SK-N-MC (cell line): ENCODE data around the gene DUSP14.

Source experiments
- DNase-seq: peaks from one replicate; pipeline ENCODE4 v3.0.0-alpha.2; 2011; ENCODE audit warnings: low read depth, low spot score
- H3K27ac ChIP-seq: fragments of 200-600 bp; sonication (generic); 2 replicates; pipeline ENCODE4 v1.5.1; 2016; ENCODE audit warnings: mixed run types
- H3K36me3 ChIP-seq: fragments of 200-600 bp; sonication (generic); 2 replicates; pipeline ENCODE4 v1.6.1; 2017; ENCODE audit warnings: antibody characterized with exemption, low read length, mixed read lengths; ENCODE audit not compliant: insufficient read depth
- H3K4me3 ChIP-seq: fragments of 200-600 bp; sonication (generic); 2 replicates; pipeline ENCODE4 v1.5.1; 2016
- H3K9ac ChIP-seq: fragments of 200-600 bp; sonication (generic); 2 replicates; pipeline ENCODE4 v1.8.0; 2017; ENCODE audit warnings: mixed run types, mixed read lengths; ENCODE audit not compliant: insufficient read length
- H3K9me3 ChIP-seq: fragments of 200-600 bp; sonication (generic); 2 replicates; pipeline ENCODE4 v1.6.1; 2017; ENCODE audit warnings: low read depth, mild to moderate bottlenecking, antibody characterized with exemption, low read length, moderate library complexity, mixed read lengths
- EZH2 ChIP-seq: fragments of 200-600 bp; sonication (generic); IDR thresholded peaks from one replicate; pipeline ENCODE4 v1.6.1; 2017; ENCODE audit warnings: antibody characterized with exemption
- FOXP2 ChIP-seq: optimal IDR thresholded peaks from 2 replicates; pipeline ENCODE3; 2011; ENCODE audit warnings: mild to moderate bottlenecking, moderate library complexity; ENCODE audit not compliant: insufficient read depth; ENCODE audit errors: extremely low read length, control extremely low read depth
- POLR2AphosphoS5 ChIP-seq: IDR thresholded peaks from 2 replicates; pipeline ENCODE4 v1.6.1; 2012; ENCODE audit warnings: mild to moderate bottlenecking, low read depth, low read length, borderline replicate concordance

Gene DUSP14

DNA sequence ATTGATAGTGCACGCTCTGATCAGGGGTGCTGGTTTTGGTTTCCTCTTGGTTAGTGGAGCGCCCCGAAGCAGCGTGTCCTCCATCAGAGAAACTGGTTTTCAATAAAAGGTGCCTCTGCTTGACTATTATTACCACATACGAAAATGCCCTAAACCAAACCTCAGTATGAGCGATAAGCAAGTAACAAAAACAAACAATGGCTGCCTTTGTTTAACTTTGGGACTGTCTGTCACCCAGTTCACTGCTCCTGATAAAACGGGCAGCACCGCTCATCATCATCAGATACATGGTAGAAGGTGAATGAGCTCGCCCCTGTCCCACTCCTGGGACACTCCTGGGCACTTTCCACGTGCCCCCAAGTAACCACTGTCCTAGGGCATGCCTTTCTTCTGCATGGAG is 24.0 kb downstream of the DUSP14 start:
- no peak for DNase-seq
- H3K4me3 ChIP-seq, result no peak overlapping the region
- no peak overlapping the region; the same call in 1 of the 2 replicates for H3K27ac ChIP-seq
- no peak overlapping the region for H3K9ac ChIP-seq
- no peaks in the 10 kb centered on the region for H3K9me3 ChIP-seq
- peaks cover 40% of the 10 kb centered on the region; the same call in 1 of the 2 replicates for H3K36me3 ChIP-seq
- TF ChIP-seq FOXP2 (no peak), EZH2 (no peak), POLR2AphosphoS5 (no peak)

DNA sequence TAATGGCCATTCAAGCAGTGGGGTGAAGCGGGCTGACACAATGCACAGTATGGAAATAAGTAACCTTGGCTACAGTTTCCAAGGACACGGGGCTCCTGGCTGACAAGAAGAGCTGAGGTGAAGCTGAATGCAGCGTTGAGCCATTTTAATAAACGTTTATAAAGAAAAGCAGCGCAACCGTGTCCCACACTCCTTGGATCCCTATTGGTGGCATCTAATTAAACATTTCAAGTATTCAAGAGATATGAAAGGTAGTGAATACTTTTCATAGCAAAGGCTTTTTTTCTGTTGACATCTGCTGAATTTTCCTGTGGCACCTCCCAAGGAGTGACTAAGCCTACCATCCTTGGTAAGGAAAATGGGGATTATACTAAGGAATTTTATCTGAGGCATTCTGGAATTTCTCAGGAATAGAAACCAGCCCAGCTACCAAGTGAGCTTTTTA is 26.5 kb downstream of the DUSP14 start:
- peaks cover 49% of the 10 kb centered on the region; the same call in 1 of the 2 replicates for H3K36me3 ChIP-seq
- DNase-seq, result no peak

DNA sequence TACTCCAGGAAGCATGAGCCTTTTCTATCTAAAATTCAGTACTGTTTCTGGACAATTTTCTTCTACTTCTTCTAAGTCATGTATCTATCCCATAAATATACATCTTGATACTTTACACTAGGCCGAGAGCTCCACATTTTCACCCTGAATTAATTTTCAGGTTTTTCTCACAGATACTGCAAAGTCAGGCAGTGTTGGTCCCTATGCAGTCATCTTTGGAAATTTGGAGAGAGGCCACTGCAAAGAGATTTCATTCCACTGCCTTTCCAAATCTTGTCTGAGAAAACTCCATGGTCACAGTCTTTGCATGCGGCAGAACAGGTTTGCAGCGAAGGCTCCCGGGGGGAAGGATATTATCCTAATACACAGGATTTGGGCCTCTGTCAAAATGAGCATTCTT is 28.2 kb downstream of the DUSP14 start:
- H3K4me3 ChIP-seq, result no peak overlapping the region

More for the DNA sequence above, 26.5 kb downstream of the DUSP14 start:
- TF ChIP-seq FOXP2 (no peak), POLR2AphosphoS5 (no peak), EZH2 (no peak)
- Histone ChIP-seq H3K27ac (no peak overlapping the region), H3K9me3 (no peaks in the 10 kb centered on the region), H3K4me3 (no peak overlapping the region), H3K9ac (no peak overlapping the region)

DNA sequence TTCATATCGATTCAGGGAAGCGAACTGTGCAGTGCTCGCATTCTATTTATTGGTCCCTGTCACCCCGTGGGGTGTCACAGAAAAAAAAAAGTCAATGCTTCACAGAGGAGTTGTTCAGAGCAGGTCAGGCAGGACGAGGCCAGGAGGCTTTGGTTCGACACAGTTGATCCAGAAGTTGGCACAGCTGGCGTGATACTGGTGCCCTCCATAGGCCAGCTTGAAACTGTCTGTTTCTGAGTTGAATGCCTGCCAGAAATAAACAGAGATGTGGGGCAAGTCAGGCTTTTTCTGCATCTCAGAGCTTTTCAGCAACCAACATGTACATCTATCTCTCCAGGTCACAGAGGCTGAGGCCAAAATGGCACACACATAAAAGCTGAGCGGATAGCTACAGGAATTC is 29.1 kb downstream of the DUSP14 start:
- TF ChIP-seq POLR2AphosphoS5 (no peak), FOXP2 (no peak), EZH2 (no peak)
- H3K9ac ChIP-seq, result no peak overlapping the region
- H3K9me3 ChIP-seq, result no peaks in the 10 kb centered on the region
- DNase-seq, result no peak
- H3K36me3 ChIP-seq, result peaks cover 40% of the 10 kb centered on the region; the same call in 1 of the 2 replicates
- no peak overlapping the region for H3K27ac ChIP-seq
- no peak overlapping the region for H3K4me3 ChIP-seq

More for the DNA sequence above, 28.2 kb downstream of the DUSP14 start:
- Histone ChIP-seq H3K36me3 (peaks cover 40% of the 10 kb centered on the region; the same call in 1 of the 2 replicates), H3K27ac (no peak overlapping the region), H3K9me3 (no peaks in the 10 kb centered on the region), H3K9ac (no peak overlapping the region)
- no peak for DNase-seq
- no peak for TF ChIP-seq EZH2

DNA sequence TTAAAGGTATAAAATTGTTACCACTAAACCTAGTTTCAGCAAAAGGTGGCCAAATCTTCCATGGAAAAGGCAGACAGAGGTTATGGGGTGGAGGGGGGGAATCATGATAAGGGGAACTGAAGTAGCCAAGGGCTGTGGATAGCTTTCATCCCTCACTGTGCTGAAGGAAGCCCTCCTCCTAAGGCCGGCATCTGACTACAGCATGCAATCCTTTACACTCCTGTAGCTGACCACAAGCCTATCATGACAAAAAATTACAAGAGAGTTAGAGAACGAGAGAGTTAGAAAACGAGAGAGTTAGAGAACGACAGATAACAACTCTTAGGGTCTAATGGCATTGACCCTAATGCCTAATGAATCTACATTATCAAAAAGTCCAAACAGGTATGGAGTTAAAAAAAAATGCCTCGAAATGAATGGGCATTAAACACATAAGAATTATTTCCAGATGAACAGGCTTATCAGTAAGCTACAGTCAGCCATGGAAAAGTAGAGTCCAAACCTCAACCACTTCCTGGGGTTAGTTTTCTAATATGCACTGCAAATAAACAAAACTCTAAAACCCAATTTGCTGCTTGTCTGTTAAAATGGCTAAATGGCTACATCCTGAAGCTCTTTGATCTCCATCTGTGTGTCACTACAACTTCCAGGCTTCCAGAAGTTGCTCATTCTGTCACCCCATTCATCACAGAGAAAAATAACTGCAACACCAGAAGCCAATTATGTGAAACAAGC is 29.7 kb downstream of the DUSP14 start:
- Histone ChIP-seq H3K27ac (0 out of 2 replicates have a peak overlapping the region, but pooled peaks have one; percentile 31), H3K36me3 (peaks cover 43% of the 10 kb centered on the region)
- DNase-seq, result no peak

DNA sequence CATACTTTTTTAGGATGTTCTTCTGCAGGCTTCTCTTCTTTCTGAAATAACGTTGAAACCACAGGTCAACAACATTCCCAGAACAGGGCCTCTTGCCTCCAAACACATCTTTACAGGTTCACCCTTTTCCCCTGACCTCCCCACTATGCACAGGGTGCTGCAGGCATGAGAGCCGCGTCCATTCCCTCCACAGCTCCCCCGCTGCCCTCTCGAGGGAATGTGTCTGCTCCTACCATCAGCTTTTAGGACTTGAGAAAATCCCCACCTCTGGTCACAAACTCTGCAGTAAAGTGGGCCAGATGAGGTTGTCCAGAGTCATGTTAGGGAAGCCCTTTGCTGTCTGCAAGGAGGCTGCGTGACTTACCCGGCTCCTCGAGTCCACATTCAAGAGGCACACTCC is 30.5 kb downstream of the DUSP14 start:
- no peak for TF ChIP-seq POLR2AphosphoS5
- TF ChIP-seq EZH2, result no peak
- no peak for TF ChIP-seq FOXP2
- peaks cover 39% of the 10 kb centered on the region for H3K36me3 ChIP-seq
- no peak for DNase-seq

More for the DNA sequence above, 29.7 kb downstream of the DUSP14 start:
- Histone ChIP-seq H3K9me3 (no peaks in the 10 kb centered on the region), H3K9ac (no peak overlapping the region), H3K4me3 (no peak overlapping the region)
- TF ChIP-seq POLR2AphosphoS5 (no peak), FOXP2 (no peak), EZH2 (no peak)

DNA sequence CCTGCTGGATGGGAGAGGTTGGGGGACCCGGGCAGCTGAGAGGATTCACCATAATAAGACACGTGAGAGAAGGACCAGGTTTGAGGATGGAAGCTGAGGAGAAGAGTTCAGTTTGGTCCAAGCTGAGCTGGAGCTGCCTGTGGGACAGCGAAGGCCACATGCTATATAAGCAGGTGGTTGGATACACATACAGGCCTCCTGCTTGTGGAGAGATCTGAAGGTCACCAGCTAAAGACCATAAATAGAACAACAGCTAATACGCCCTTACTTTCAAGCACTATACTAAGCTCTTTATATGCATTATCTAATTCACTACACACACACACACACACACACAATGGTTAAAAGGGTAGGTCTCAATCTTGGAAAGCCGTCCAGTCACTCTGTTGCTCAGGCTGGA is 32.1 kb downstream of the DUSP14 start:
- no peak overlapping the region for H3K27ac ChIP-seq
- peaks cover 38% of the 10 kb centered on the region for H3K36me3 ChIP-seq
- DNase-seq, result no peak
- no peak overlapping the region for H3K4me3 ChIP-seq
- no peak overlapping the region for H3K9ac ChIP-seq
- no peak for TF ChIP-seq FOXP2
- TF ChIP-seq POLR2AphosphoS5, result no peak
- TF ChIP-seq EZH2, result no peak
- no peaks in the 10 kb centered on the region for H3K9me3 ChIP-seq

More for the DNA sequence above, 30.5 kb downstream of the DUSP14 start:
- Histone ChIP-seq H3K4me3 (no peak overlapping the region), H3K9ac (no peak overlapping the region), H3K9me3 (no peaks in the 10 kb centered on the region), H3K27ac (no peak overlapping the region)

DNA sequence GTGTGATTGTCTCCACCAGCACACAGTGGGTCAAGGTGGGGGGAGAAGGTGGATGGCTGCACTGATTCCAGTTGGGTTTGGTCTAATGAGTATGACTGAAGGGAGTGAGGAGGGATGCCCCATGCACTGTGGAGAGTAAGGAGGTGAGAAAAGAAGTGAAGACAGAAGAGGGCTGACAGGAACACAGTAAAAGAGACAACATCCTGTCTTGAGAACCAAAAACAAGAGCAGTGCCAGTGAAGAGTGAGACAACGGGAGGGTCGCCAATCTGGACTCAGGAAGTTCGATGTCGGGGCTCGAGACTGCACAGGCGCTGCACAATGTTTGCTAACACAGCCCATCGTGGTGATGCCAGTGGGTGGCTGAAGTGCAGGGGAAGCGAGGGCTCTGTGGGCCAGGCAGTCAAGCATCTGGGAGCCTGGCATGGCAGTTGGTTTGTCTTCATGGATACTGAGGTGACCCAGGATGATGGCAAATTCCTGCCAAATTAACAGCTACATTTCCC is 34.1 kb downstream of the DUSP14 start:
- peaks cover 23% of the 10 kb centered on the region for H3K36me3 ChIP-seq
- TF ChIP-seq FOXP2, result no peak
- no peak overlapping the region for H3K9ac ChIP-seq
- no peak for DNase-seq
- H3K4me3 ChIP-seq, result no peak overlapping the region
- H3K27ac ChIP-seq, result no peak overlapping the region
- no peaks in the 10 kb centered on the region for H3K9me3 ChIP-seq
